Activated T-helper 1 cell treated with anti-CD3 and anti-CD28 coated beads, Interleukin-12 subunit alpha, Interleukin-12 subunit beta, Interleukin-2, Interleukin-4 antibody, amounts not matched to agents 30 ng/mL and 10 ng/mL and 1 ng/mL, durations not matched to agents 14 hours and 24 hours and 36 hours (primary cell): ENCODE data around the gene GPNMB. TPM values are rescaled to one million over a fixed set of nuclear protein-coding genes. Genes with fewer than 3 reads are reported as not detected.
A peak's percentile ranks its signal among the peaks of the same experiment; 100 is the strongest.

ENCODE experiments used
- DNase-seq: peaks from one replicate; pipeline ENCODE4 v3.0.0; 2021; ENCODE audit warnings: low spot score
- H3K27ac Mint-ChIP-seq: one replicate; pipeline ENCODE4 v1.8.0; 2021; ENCODE audit warnings: mild to moderate bottlenecking, mixed read lengths
- H3K27me3 Mint-ChIP-seq: one replicate; pipeline ENCODE4 v1.8.0; 2022; ENCODE audit warnings: mild to moderate bottlenecking, moderate library complexity, mixed read lengths; ENCODE audit not compliant: insufficient read depth
- H3K36me3 Mint-ChIP-seq: one replicate; pipeline ENCODE4 v1.8.0; 2021; ENCODE audit warnings: low read depth, mixed read lengths
- H3K4me1 Mint-ChIP-seq: one replicate; pipeline ENCODE4 v1.8.0; 2021; ENCODE audit warnings: low read depth, mixed read lengths
- H3K4me3 Mint-ChIP-seq: one replicate; pipeline ENCODE4 v1.8.0; 2021; ENCODE audit warnings: mild to moderate bottlenecking, moderate library complexity, mixed read lengths
- H3K9me3 Mint-ChIP-seq: one replicate; pipeline ENCODE4 v1.8.0; 2021; ENCODE audit warnings: mixed read lengths
- intact Hi-C: fragments of 100-400 bp; cut with micrococcal nuclease; formaldehyde crosslinking; loops from one replicate; pipeline ENCODE4 v1.15.1; 2024
- total RNA-seq: library from RNA; stranded (reverse); gene quantifications from 2 replicates; pipeline ENCODE4 v1.2.3, GENCODE V29; 2022

The GPNMB gene
- total RNA-seq, 1 donor from 2014 or later: 1.2 TPM

DNA sequence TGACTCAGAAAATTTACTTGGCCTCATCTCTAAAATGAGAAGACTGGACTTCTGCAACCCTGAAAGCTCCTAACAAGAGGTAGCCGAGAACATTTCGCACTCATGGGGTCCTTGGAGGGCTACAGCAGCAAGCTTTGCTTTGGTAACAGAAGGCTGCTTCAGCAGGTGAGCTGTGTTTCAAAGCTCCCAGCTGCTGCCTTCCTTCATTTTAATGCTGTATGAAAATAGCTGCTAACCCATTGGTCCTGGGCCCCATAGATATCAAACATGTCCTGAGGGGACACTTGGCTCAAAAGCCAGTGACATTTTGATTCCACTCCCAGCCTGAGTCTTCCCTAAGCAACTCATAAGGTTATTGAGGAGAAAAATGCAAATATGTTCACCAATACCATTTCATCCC, 38.3 kb downstream of the GPNMB start:
- intact Hi-C loops: no loop called here
- no peaks in the 10 kb centered on the region for H3K36me3 Mint-ChIP-seq
- peaks cover 8% of the 10 kb centered on the region for H3K4me1 Mint-ChIP-seq
- no peak overlapping the region for H3K27ac Mint-ChIP-seq
- no peaks in the 10 kb centered on the region for H3K27me3 Mint-ChIP-seq
- no peaks in the 10 kb centered on the region for H3K9me3 Mint-ChIP-seq
- no peak overlapping the region for H3K4me3 Mint-ChIP-seq
- DNase-seq: no peak

DNA sequence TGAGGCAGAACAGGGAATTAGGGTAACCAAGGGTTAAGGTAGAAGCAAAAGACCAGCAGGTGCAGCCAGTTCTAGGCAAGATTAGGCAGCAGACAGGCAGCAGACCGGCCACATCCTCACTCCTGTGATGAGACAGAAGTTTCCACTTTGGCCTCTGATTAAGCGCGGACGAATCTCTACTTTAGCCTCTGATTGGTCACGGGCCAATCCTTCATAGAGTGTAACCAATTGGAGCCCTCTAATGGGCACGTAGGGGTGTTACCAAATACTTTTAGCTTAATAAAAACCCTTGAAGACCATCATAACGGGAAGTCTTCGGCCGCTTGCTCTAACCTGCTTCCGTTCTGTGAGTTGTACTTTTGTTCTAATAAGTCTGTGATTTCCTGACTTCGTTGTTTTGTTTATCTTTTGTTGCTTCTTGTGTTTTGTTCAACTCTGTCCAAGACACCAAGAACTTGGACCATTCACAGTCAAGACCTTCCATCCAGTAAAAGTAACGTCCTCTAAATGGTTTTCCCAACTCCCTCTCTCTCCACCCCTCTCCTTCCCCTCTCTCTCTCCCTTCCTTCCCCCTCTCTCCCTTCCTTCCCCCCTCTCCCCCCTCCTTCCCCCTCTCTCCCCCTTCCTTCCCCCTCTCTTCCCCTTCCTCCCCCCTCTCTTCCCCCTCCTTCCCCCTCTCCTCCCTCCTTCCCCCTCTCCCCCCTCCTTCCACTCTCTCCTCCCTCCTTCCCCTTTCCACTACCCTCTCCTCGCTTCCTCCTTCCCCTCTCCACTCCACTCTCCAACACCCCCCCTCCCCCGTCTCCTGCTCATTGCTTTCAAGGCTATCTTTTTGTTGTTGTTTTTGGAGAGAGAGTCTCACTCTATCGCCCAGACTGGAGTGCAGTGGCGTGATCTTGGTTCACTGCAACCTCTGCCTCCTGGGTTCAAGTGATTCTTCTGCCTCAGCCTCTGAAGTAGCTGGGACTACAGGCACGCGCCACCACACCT, 39.4 kb downstream of the GPNMB start:
- DNase-seq: no peak
- no peaks in the 10 kb centered on the region for H3K36me3 Mint-ChIP-seq
- H3K4me1 Mint-ChIP-seq: peaks cover 8% of the 10 kb centered on the region
- H3K27ac Mint-ChIP-seq: no peak overlapping the region
- intact Hi-C loops: no loop called here
- no peaks in the 10 kb centered on the region for H3K27me3 Mint-ChIP-seq
- no peak overlapping the region for H3K4me3 Mint-ChIP-seq
- no peaks in the 10 kb centered on the region for H3K9me3 Mint-ChIP-seq

DNA sequence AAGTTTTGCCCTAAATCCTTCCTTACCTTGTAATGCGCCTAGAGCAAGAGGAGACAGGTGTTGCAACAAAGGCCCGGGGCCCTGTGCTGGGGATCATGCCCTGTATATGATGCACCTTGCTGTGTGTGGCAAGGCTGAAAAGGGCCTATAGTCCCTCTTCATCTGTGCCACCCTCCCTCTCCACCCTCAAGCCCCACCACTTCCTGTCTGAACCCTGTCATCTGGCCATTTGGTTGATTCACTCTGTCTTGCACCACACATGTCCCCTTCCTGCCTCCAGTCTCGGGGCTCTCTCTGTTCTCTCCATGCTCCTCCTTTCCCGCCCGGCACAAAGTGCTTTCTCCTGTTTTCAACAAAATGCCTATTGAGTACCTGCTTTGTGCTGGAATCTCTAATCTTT, 41.0 kb downstream of the GPNMB start:
- no peak for DNase-seq
- Mint-ChIP-seq H3K4me3 (no peak overlapping the region), H3K27ac (peak overlapping the region; percentile 59), H3K36me3 (no peaks in the 10 kb centered on the region), H3K9me3 (no peaks in the 10 kb centered on the region), H3K27me3 (no peaks in the 10 kb centered on the region), H3K4me1 (peaks cover 8% of the 10 kb centered on the region)
- intact Hi-C loops: no loop called here

DNA sequence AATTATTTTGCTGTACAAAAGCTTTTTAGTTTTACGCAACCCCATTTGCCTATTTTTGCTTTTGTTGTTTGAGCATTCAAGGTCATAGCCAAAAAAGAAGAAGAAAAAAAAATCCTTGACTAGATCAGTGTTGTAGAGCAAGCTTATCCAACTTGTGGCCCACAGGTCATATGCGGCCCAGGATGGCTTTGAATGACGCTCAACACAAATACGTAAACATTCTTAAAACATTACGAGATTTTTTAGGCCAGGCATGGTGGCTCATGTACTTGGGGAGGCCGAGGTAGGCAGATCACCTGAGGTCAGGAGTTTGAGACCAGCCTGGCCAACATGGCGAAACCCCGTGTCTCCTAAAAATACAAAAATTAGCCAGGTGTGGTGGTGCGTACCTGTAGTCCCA, 44.4 kb downstream of the GPNMB start:
- intact Hi-C loops: no loop called here
- Mint-ChIP-seq H3K9me3 (no peaks in the 10 kb centered on the region), H3K27ac (no peak overlapping the region), H3K4me1 (peaks cover 8% of the 10 kb centered on the region), H3K4me3 (no peak overlapping the region), H3K27me3 (no peaks in the 10 kb centered on the region), H3K36me3 (no peaks in the 10 kb centered on the region)
- DNase-seq: no peak

DNA sequence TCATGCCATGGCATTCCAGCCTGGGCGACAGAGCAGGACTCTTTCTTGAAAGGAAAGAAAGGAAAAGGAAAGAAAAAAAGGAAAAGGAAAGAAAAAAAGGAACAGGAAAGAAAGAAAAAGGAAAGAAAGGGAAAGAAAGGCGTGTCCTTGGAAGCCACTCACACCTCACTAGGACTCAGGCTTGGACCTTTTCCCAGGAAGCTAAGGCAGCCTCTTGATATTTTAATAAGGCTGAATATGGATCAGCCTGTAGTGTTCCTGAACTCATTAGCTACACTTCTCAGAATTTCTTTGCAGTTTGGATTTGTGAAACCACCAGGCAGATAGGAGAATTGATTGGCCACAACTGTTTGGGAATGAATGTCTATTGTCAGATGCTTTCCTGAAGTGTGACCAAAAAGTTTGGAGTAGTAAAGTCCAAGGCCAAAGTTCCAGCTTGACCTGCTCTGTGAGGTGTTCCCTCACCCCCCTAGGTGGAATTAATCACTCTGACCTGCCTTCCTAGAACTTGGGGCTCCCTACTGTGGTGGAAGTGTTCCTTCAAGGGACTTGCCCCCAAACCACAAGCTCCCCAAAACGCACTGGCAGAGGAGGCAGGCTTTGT, 45.5 kb downstream of the GPNMB start:
- intact Hi-C loops: no loop called here
- DNase-seq: no peak
- Mint-ChIP-seq H3K4me1 (peaks cover 8% of the 10 kb centered on the region), H3K27me3 (peaks cover 2% of the 10 kb centered on the region), H3K27ac (no peak overlapping the region), H3K9me3 (no peaks in the 10 kb centered on the region), H3K4me3 (no peak overlapping the region), H3K36me3 (no peaks in the 10 kb centered on the region)

DNA sequence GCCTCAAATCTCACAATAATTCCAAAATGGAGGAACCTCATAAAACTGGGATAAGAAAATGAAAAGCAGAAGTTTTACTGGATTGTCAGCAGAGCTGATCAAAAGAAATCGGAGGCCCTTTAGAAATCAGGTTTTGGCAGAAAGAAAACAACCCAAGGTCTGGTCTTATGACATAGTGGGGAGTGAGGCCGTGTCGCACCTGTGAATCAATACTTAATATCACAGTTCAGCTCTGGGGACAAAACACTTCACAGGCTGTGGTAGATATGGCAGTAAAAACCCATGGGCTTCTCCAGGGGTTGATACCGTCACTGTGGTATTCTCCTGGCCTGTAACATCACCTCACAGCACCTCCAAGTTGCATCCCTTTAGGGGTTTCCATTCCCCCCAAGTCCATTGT, 46.0 kb downstream of the GPNMB start:
- DNase-seq: no peak
- Mint-ChIP-seq H3K27ac (no peak overlapping the region), H3K4me1 (peaks cover 6% of the 10 kb centered on the region), H3K27me3 (peaks cover 2% of the 10 kb centered on the region), H3K4me3 (no peak overlapping the region), H3K9me3 (no peaks in the 10 kb centered on the region), H3K36me3 (no peaks in the 10 kb centered on the region)
- intact Hi-C loops: no loop called here

DNA sequence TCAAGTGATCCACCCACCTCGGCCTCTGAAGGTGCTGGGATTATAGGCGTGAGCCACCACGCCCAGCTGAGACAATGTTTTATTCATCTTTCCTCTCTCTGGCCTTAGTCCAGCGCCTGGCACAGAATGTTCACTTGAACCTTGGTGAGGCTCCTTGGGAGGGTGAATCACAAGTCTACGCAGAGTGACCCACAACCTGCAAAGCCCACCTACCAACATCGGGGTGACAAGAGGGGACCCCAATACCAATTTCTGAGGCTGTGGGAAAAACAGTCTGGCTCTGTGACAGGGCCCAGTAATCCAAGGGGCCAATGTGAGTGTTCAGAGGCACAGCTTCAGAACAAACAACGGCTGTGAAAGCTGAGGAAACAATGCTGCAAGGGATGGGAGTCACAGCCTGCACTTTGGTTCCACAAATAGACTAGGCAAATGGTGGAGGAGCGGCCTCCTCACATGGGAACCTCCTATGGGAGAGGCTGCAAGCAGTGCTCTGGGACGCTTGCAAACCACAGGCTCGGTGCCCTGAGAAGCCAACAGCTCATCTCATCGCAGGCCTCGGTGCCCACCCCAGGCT, 47.0 kb downstream of the GPNMB start:
- intact Hi-C loops: no loop called here
- Mint-ChIP-seq H3K27me3 (peaks cover 2% of the 10 kb centered on the region), H3K4me3 (no peak overlapping the region), H3K36me3 (no peaks in the 10 kb centered on the region), H3K9me3 (no peaks in the 10 kb centered on the region), H3K4me1 (peaks cover under 1% of the 10 kb centered on the region), H3K27ac (no peak overlapping the region)
- no peak for DNase-seq

DNA sequence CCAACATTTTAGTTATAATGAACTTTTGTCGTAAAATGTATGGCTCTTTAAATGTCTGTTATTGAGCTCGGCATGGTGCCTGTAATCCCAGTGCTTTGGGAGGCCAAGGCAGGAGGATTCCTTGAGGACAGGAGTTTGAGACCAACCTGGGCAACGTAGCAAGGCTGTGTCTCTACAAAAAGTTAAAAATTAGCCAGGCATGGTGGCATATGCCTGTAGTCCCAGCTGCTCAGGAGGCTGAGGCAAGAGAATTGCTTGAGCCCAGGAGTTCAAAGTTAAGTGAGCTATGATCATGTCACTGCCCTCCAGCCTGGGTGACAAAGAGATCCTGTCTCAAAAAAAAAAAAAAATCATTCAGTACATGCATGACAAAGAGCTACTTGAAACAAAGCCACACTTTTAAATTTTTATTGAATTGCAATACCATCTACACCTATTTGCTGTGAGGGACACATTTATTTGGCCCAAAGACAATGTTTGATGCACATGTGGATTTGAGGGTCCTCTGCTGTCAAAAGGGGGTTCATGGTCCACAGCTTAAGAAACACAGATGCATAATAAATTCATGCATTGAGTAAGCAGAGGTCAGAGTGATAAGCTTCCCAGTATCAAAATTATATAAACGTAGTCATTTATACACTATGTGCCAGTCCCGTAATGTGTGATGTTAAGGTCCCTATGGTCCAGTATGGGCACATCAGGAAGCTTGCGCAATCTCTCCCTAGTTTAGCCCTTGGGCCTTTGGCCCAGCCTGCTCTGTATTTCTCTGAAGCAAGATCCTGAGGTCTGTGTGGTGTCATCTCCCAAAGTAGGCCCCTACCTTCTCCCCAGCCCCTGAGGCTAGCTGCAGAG, 48.2 kb downstream of the GPNMB start:
- no peaks in the 10 kb centered on the region for H3K9me3 Mint-ChIP-seq
- no peaks in the 10 kb centered on the region for H3K36me3 Mint-ChIP-seq
- H3K27ac Mint-ChIP-seq: no peak overlapping the region
- H3K4me1 Mint-ChIP-seq: peaks cover 7% of the 10 kb centered on the region
- no peak for DNase-seq
- no peak overlapping the region for H3K4me3 Mint-ChIP-seq
- peaks cover 4% of the 10 kb centered on the region for H3K27me3 Mint-ChIP-seq
- intact Hi-C loops: no loop called here

DNA sequence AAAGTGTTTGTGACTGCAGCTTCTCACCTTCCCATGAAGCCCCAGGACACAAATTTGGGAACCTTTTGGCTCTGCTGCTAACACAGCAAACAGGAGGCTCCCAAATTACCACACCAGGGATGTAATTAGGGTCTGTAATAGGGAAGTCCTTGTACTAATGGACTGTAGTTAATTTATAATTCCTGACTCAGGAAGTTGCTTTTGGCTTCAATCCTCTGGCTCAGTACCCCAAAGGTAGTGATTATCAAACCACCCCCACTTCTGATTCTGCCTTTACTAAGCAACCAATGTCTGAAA, 48.8 kb downstream of the GPNMB start:
- Mint-ChIP-seq H3K4me1 (peaks cover 13% of the 10 kb centered on the region), H3K27ac (no peak overlapping the region), H3K9me3 (no peaks in the 10 kb centered on the region), H3K36me3 (peaks cover 1% of the 10 kb centered on the region), H3K4me3 (no peak overlapping the region), H3K27me3 (peaks cover 4% of the 10 kb centered on the region)
- no peak for DNase-seq
- intact Hi-C loops: no loop called here

DNA sequence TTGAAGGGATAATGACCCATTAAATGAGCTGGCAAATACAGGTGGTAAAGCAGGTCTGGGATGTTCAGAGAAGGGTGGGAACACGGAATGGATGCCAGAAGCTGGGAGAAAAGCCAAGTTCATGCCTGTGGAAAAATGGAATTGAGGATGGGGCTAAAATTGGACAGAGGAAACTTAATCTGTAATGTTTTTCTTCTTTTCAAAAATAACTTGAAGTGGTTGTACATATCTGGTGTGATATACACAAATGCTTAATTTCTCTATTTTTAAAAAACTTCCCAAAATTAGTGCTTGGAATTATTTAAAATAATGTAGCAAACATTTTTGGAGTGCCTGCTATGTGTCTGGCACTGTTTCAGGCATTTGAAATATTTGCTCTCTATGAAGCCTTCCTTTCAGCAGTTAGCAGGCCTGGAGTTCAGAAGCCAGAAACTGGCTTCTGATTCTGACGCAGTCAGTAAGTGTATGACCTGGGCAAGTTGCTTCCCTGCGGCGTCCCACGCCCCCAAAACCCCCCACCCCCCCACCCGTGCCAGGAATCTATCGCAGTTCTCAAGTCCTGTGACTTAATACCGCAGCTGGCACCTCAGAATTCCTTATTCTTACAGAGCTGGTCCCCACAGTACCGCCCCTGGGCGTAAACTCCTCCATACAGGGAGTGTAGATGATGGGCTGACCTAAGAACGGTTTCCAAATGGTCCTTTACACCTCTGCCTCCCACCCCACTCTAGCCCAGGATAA, 51.7 kb downstream of the GPNMB start:
- Mint-ChIP-seq H3K4me1 (peaks cover 36% of the 10 kb centered on the region), H3K4me3 (peak overlapping the region; percentile 88)

DNA sequence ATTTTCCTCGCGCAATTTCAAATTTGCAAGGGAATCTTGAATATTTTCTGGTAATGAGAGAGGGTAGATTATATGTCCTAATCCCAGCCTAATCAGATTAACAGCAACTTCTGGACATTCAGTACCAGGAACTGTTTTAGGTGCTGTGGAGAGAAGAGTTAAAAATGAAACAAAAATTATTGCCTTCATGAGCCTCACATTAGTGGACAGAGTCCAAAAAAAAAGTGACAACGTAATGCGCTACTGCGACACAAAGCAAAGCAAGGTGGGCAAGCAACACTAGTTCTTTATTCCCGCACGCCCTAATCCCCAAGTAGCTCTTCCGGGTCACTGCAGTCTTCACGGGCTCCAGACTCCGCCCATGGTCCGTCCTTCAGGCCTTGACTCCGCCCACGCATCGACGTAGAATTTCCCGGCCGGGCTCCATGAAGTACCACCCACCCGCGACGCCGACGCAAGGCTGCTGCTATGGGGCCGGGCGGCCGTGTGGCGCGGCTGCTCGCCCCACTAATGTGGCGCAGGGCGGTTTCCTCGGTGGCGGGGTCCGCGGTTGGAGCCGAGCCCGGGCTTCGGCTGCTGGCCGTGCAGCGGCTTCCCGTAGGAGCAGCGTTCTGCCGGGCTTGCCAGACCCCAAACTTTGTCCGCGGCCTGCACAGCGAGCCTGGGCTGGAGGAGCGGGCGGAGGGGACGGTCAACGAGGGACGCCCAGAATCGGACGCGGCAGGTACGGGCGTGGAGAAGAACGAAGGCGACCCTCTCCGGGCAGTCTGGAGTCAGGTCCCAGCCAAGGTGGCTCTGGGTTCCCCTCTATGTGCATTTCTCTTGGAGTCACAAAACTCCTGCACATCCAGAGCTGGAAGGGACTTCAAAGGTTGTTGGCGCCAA, 52.6 kb downstream of the GPNMB start, which contains the start of gene MALSU1:
Gene MALSU1, plus strand, starts transcription at position 455 of the 885 bp plus-strand sequence. Its CDS starts 14 bp downstream, at position 469.
- Mint-ChIP-seq H3K4me3 (peak within 1 kb of the TSS; percentile 88), H3K9me3 (no peaks in the 10 kb centered on the region), H3K27me3 (peaks cover 4% of the 10 kb centered on the region), H3K27ac (peak within 1 kb of the TSS; percentile 88), H3K4me1 (peaks cover 38% of the 10 kb centered on the region), H3K36me3 (peaks cover 17% of the 10 kb centered on the region)
- intact Hi-C loops: loop anchor here (1.0 to 2.0 kb wide), 10 partner anchors 22 to 1826 kb away; partner anchors contain the start of genes CYCS, KLHL7 and TRA2A
- peak; percentile 93 for DNase-seq

More for the DNA sequence above, 51.7 kb downstream of the GPNMB start:
- peaks cover 4% of the 10 kb centered on the region for H3K27me3 Mint-ChIP-seq
- intact Hi-C loops: loop anchor here (2.0 kb wide), 1 partner anchor 48 kb away; no protein-coding TSS in a partner anchor
- peak overlapping the region; percentile 88 for H3K27ac Mint-ChIP-seq
- no peak for DNase-seq
- H3K36me3 Mint-ChIP-seq: peaks cover 16% of the 10 kb centered on the region
- H3K9me3 Mint-ChIP-seq: no peaks in the 10 kb centered on the region
